Lung (tissue), 12 donors: ENCODE results near the gene XRCC3. TPM values are rescaled to one million over a fixed set of nuclear protein-coding genes. Genes with fewer than 3 reads are reported as not detected.

Experiments used
- ATAC-seq: fragments of 200-7000 bp; cut with Tn5 transposase; one replicate; pipeline ENCODE4 v1.9.1; 2020; ENCODE audit warnings: moderate number of reproducible peaks; ENCODE audit not compliant: insufficient read depth, low FRiP score
- DNase-seq, 3 donors: peaks; one replicate each; pipeline ENCODE4 v3.0.0-alpha.2; 2013 to 2017
- H3K27ac ChIP-seq, 2 donors: one replicate each; pipeline ENCODE4 v1.5.1; 2013; ENCODE audit warnings: mild to moderate bottlenecking in 2 of 2, moderate library complexity in 2 of 2, control low read depth in 1 of 2, inconsistent platforms in 1 of 2, low read depth in 1 of 2, low read length in 1 of 2
- H3K27me3 ChIP-seq, 3 donors: one replicate each; pipeline ENCODE4 v1.5.1; 2013; ENCODE audit warnings: low read length in 2 of 3; ENCODE audit not compliant: control insufficient read depth in 3 of 3, insufficient read depth in 3 of 3
- H3K36me3 ChIP-seq, 4 donors: one replicate each; pipeline ENCODE4 v1.5.1; 2013; ENCODE audit warnings: low read length in 4 of 4, mild to moderate bottlenecking in 1 of 4, moderate library complexity in 1 of 4; ENCODE audit not compliant: control insufficient read depth in 4 of 4, insufficient read depth in 4 of 4
- H3K4me1 ChIP-seq, 5 donors: one replicate each; pipeline ENCODE4 v1.5.1; 2013; ENCODE audit warnings: low read length in 5 of 5, mild to moderate bottlenecking in 2 of 5, moderate library complexity in 1 of 5; ENCODE audit not compliant: control insufficient read depth in 5 of 5, insufficient read depth in 5 of 5
- H3K4me3 ChIP-seq: one replicate; pipeline ENCODE4 v1.5.1; 2013; ENCODE audit warnings: mild to moderate bottlenecking, control low read depth, moderate library complexity
- H3K9ac ChIP-seq, 2 donors: one replicate each; pipeline ENCODE4 v1.5.1; 2013; ENCODE audit warnings: low read length in 2 of 2, control low read depth in 1 of 2; ENCODE audit not compliant: insufficient read depth in 1 of 2
- H3K9me3 ChIP-seq, 4 donors: one replicate each; pipeline ENCODE4 v1.5.1; 2013; ENCODE audit warnings: low read length in 3 of 4, mild to moderate bottlenecking in 1 of 4, moderate library complexity in 1 of 4; ENCODE audit not compliant: control insufficient read depth in 4 of 4, insufficient read depth in 3 of 4
- WGBS, 2 donors: extraction: QIAGEN DNeasy Blood & Tissue Kit; methylation state at CpG; one replicate each; pipeline ENCODE4 v1.1.7; 2013; 5-methylcytosine and 5-hydroxymethylcytosine counted together
- polyA plus RNA-seq, 2 donors: library from polyadenylated mRNA; stranded (reverse); fragments of 200-250 nt; gene quantifications; one replicate each; pipeline ENCODE4 v1.2.1, GENCODE V29; 2013
- total RNA-seq, 2 donors: library from RNA; depleted of rRNA in 1 of 2; stranded (reverse); fragments of >200 nt in 1 of 2; gene quantifications; one replicate each; pipeline ENCODE4 v1.2.1, GENCODE V29; 2014 to 2021
- TF ChIP-seq, protein P1 (sequence below): IDR thresholded peaks from 2 replicates; pipeline ENCODE4 v1.5.1; 2012; ENCODE audit warnings: mild to moderate bottlenecking; ENCODE audit errors: control extremely low read depth, extremely low read depth
- donor health status: control.
- donor health status: control.
- donor health status: Bipolar disorder and iron deficiency.
- donor health status: healthy.
- donor health status: DM: yes; HTN: yes; CAD: no.

The XRCC3 gene
- total and polyA plus RNA-seq, 4 donors, result 4.4 to 10.4 (median 6.0) TPM

DNA sequence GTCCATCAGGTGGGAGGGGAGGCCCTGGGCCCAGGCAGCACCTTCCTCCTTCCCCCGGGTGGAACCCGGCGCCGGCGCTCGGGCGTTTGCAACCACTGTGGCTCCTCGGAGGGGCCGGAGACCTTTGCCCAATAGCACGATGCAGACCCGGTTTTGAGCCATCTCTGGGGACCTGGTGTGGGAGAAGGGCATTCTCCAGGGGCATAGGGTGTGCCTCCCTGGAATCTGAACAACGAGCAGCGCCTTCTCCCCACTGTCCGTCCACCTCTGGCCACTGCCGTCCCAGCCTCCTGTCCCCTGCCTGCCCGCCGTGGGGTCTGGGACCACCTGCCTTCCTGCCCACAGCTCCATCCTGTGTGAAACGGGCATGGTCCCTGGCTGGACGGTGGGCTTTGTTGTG is 12.9 kb upstream of the XRCC3 start:
- 85 to 90% methylated on average over 19 of the region's 19 CpGs for WGBS, 2 donors
- H3K4me3 ChIP-seq, result no peak overlapping the region
- peaks cover 0 to 2% (median 0%) of the 10 kb centered on the region in 4 donors for H3K9me3 ChIP-seq
- no peak overlapping the region for H3K27ac ChIP-seq
- H3K9ac ChIP-seq, result no peak overlapping the region
- ATAC-seq (no peak), DNase-seq (no peak)
- H3K4me1 ChIP-seq, result peaks cover 2 to 23% (median 11%) of the 10 kb centered on the region in 5 donors
- H3K27me3 ChIP-seq, result no peaks in the 10 kb centered on the region
- TF ChIP-seq, protein P1, sequence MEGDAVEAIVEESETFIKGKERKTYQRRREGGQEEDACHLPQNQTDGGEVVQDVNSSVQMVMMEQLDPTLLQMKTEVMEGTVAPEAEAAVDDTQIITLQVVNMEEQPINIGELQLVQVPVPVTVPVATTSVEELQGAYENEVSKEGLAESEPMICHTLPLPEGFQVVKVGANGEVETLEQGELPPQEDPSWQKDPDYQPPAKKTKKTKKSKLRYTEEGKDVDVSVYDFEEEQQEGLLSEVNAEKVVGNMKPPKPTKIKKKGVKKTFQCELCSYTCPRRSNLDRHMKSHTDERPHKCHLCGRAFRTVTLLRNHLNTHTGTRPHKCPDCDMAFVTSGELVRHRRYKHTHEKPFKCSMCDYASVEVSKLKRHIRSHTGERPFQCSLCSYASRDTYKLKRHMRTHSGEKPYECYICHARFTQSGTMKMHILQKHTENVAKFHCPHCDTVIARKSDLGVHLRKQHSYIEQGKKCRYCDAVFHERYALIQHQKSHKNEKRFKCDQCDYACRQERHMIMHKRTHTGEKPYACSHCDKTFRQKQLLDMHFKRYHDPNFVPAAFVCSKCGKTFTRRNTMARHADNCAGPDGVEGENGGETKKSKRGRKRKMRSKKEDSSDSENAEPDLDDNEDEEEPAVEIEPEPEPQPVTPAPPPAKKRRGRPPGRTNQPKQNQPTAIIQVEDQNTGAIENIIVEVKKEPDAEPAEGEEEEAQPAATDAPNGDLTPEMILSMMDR, result no peak
- H3K36me3 ChIP-seq, result peaks cover 0 to 46% (median 17%) of the 10 kb centered on the region in 4 donors

DNA sequence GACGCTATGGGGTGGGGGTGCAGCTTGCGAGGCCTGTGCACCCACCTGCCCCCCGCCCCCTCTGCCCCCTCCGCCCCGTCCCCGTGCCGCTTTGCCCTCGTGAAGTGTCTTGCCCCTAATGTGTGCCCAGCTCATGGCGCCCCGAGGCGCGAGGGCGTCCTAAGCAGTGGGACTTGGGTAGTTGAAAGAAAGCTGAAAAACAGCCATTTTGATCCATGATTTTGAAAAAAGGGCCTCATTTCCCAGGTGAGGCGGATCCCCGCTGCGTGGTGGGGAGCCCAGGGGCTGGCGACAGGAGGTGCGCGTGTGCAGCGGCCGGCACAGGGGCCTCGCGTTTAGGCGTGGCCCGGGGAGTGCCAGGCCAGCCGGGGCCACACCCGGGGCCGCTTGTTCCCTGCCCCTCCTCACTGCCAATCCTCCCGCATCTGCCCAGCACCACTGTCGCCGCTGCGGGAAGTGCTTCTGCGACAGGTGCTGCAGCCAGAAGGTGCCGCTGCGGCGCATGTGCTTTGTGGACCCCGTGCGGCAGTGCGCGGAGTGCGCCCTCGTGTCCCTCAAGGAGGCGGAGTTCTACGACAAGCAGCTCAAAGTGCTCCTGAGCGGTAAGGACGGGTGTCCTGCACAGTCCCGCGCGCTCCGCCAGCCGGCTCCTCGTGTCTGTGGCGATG is 12.2 kb upstream of the XRCC3 start:
- no peak overlapping the region for H3K9ac ChIP-seq
- H3K4me3 ChIP-seq, result no peak overlapping the region
- H3K27ac ChIP-seq, result no peak overlapping the region
- peaks cover 0 to 40% (median 13%) of the 10 kb centered on the region in 4 donors for H3K36me3 ChIP-seq
- H3K4me1 ChIP-seq, result peaks cover 2 to 23% (median 11%) of the 10 kb centered on the region in 5 donors
- ATAC-seq, result no peak
- TF ChIP-seq, protein P1, result no peak
- 79 to 83% methylated on average over 53 of the region's 53 CpGs for WGBS, 2 donors
- peak; percentile 31 to 63 (median 60) for DNase-seq
- H3K9me3 ChIP-seq, result peaks cover 0 to 2% (median 0%) of the 10 kb centered on the region in 4 donors
- H3K27me3 ChIP-seq, result no peaks in the 10 kb centered on the region

DNA sequence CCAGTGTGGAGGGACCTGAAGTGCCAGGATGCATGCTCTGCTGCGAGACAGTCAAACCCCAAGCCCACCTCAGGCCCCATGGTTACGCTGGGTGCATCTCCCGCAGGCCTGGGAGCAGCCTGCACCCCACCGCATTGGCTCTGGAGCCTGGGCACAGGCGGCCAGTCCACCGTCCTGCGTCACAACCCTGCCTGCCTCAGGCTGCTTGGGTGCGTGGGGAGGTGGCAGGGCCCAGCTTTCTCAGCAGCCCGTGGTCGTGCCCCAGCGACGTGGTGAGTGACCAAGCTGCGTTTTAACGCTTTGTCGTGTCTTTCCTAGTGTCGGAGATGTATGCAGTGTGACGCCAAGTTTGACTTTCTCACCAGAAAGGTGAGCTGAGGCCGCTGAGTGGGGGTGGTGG is 11.2 kb upstream of the XRCC3 start:
- Histone ChIP-seq H3K27ac (no peak overlapping the region), H3K36me3 (peaks cover 0 to 31% (median 9%) of the 10 kb centered on the region in 4 donors), H3K27me3 (no peaks in the 10 kb centered on the region), H3K4me1 (peaks cover 2 to 23% (median 11%) of the 10 kb centered on the region in 5 donors), H3K9me3 (peaks cover 0 to 2% (median 0%) of the 10 kb centered on the region in 4 donors), H3K4me3 (no peak overlapping the region), H3K9ac (no peak overlapping the region)
- no peak for ATAC-seq
- no peak for DNase-seq
- WGBS, 2 donors, result 96 to 97% methylated on average over 18 of the region's 18 CpGs
- TF ChIP-seq, protein P1, result no peak
